ENCODE measurements around the gene OR51B4. TPM values are rescaled to one million over a fixed set of nuclear protein-coding genes. Genes with fewer than 3 reads are reported as not detected.

The OR51B4 gene
- total and polyA plus RNA-seq, 2 donors, result not detected

GRCh38 chr11:5279471-5280090 is 22.2 kb downstream of the OR51B4 start:
- Histone ChIP-seq H3K4me3 (ENCODE audit: low read length in 2 of 2) (no peak overlapping the region), H3K27ac (ENCODE audit: low read depth in 1 of 2, low read length in 1 of 2) (no peak overlapping the region), H3K36me3 (ENCODE audit: control insufficient read depth in 2 of 2, insufficient read depth in 2 of 2, low read length in 1 of 2) (no peaks in the 10 kb centered on the region), H3K9me3 (ENCODE audit: control insufficient read depth in 2 of 2, insufficient read depth in 1 of 2, low read length in 1 of 2) (no peaks in the 10 kb centered on the region), H3K27me3 (ENCODE audit: control insufficient read depth in 2 of 2, insufficient read depth in 1 of 2, low read length in 1 of 2) (no peaks in the 10 kb centered on the region), H3K4me1 (ENCODE audit: control insufficient read depth in 2 of 2, insufficient read depth in 2 of 2, low read length in 2 of 2) (no peaks in the 10 kb centered on the region)
- no peak for DNase-seq (ENCODE audit: low read depth in 6 of 9, low spot score in 9 of 9)
- WGBS, result 93% methylated on average over 4 of the region's 4 CpGs

GRCh38 chr11:5277807-5278382 is 23.9 kb downstream of the OR51B4 start:
- Histone ChIP-seq H3K4me1 (ENCODE audit: control insufficient read depth in 2 of 2, insufficient read depth in 2 of 2, low read length in 2 of 2) (no peaks in the 10 kb centered on the region), H3K36me3 (ENCODE audit: control insufficient read depth in 2 of 2, insufficient read depth in 2 of 2, low read length in 1 of 2) (no peaks in the 10 kb centered on the region), H3K27ac (ENCODE audit: low read depth in 1 of 2, low read length in 1 of 2) (no peak overlapping the region), H3K27me3 (ENCODE audit: control insufficient read depth in 2 of 2, insufficient read depth in 1 of 2, low read length in 1 of 2) (no peaks in the 10 kb centered on the region), H3K4me3 (ENCODE audit: low read length in 2 of 2) (no peak overlapping the region), H3K9me3 (ENCODE audit: control insufficient read depth in 2 of 2, insufficient read depth in 1 of 2, low read length in 1 of 2) (no peaks in the 10 kb centered on the region)
- DNase-seq (ENCODE audit: low read depth in 6 of 9, low spot score in 9 of 9), result no peak
- WGBS, result 45% methylated on average over 1 of the region's 1 CpG

GRCh38 chr11:5276697-5277096 is 25.0 kb downstream of the OR51B4 start:
- no peaks in the 10 kb centered on the region for H3K9me3 ChIP-seq (ENCODE audit: control insufficient read depth in 2 of 2, insufficient read depth in 1 of 2, low read length in 1 of 2)
- H3K4me3 ChIP-seq (ENCODE audit: low read length in 2 of 2), result no peak overlapping the region
- H3K27ac ChIP-seq (ENCODE audit: low read depth in 1 of 2, low read length in 1 of 2), result no peak overlapping the region
- no peaks in the 10 kb centered on the region for H3K4me1 ChIP-seq (ENCODE audit: control insufficient read depth in 2 of 2, insufficient read depth in 2 of 2, low read length in 2 of 2)
- no peak for DNase-seq (ENCODE audit: low read depth in 6 of 9, low spot score in 9 of 9)
- no peaks in the 10 kb centered on the region for H3K36me3 ChIP-seq (ENCODE audit: control insufficient read depth in 2 of 2, insufficient read depth in 2 of 2, low read length in 1 of 2)
- WGBS, result 88% methylated on average over 2 of the region's 2 CpGs
- H3K27me3 ChIP-seq (ENCODE audit: control insufficient read depth in 2 of 2, insufficient read depth in 1 of 2, low read length in 1 of 2), result no peaks in the 10 kb centered on the region

- Histone ChIP-seq H3K27me3 (ENCODE audit: control insufficient read depth in 2 of 2, insufficient read depth in 1 of 2, low read length in 1 of 2) (no peaks in the 10 kb centered on the region), H3K4me1 (ENCODE audit: control insufficient read depth in 2 of 2, insufficient read depth in 2 of 2, low read length in 2 of 2) (no peaks in the 10 kb centered on the region), H3K9me3 (ENCODE audit: control insufficient read depth in 2 of 2, insufficient read depth in 1 of 2, low read length in 1 of 2) (no peaks in the 10 kb centered on the region), H3K36me3 (ENCODE audit: control insufficient read depth in 2 of 2, insufficient read depth in 2 of 2, low read length in 1 of 2) (no peaks in the 10 kb centered on the region), H3K4me3 (ENCODE audit: low read length in 2 of 2) (no peak overlapping the region), H3K27ac (ENCODE audit: low read depth in 1 of 2, low read length in 1 of 2) (no peak overlapping the region)
- WGBS, result 95% methylated on average over 6 of the region's 6 CpGs
- DNase-seq (ENCODE audit: low read depth in 6 of 9, low spot score in 9 of 9), result no peak
Measured at GRCh38 chr11:5275369-5276110, 26.2 kb downstream of the OR51B4 start.

- no peaks in the 10 kb centered on the region for H3K4me1 ChIP-seq (ENCODE audit: control insufficient read depth in 2 of 2, insufficient read depth in 2 of 2, low read length in 2 of 2)
- H3K4me3 ChIP-seq (ENCODE audit: low read length in 2 of 2), result no peak overlapping the region
- WGBS, result 92% methylated on average over 5 of the region's 5 CpGs
- no peaks in the 10 kb centered on the region for H3K9me3 ChIP-seq (ENCODE audit: control insufficient read depth in 2 of 2, insufficient read depth in 1 of 2, low read length in 1 of 2)
- H3K36me3 ChIP-seq (ENCODE audit: control insufficient read depth in 2 of 2, insufficient read depth in 2 of 2, low read length in 1 of 2), result no peaks in the 10 kb centered on the region
- DNase-seq (ENCODE audit: low read depth in 6 of 9, low spot score in 9 of 9), result no peak
- H3K27me3 ChIP-seq (ENCODE audit: control insufficient read depth in 2 of 2, insufficient read depth in 1 of 2, low read length in 1 of 2), result no peaks in the 10 kb centered on the region
- H3K27ac ChIP-seq (ENCODE audit: low read depth in 1 of 2, low read length in 1 of 2), result no peak overlapping the region
Measured at GRCh38 chr11:5274395-5274794, 27.4 kb downstream of the OR51B4 start.

GRCh38 chr11:5272395-5273017 is 29.2 kb downstream of the OR51B4 start:
- Histone ChIP-seq H3K9me3 (ENCODE audit: control insufficient read depth in 2 of 2, insufficient read depth in 1 of 2, low read length in 1 of 2) (no peaks in the 10 kb centered on the region), H3K4me1 (ENCODE audit: control insufficient read depth in 2 of 2, insufficient read depth in 2 of 2, low read length in 2 of 2) (no peaks in the 10 kb centered on the region), H3K27ac (ENCODE audit: low read depth in 1 of 2, low read length in 1 of 2) (no peak overlapping the region), H3K27me3 (ENCODE audit: control insufficient read depth in 2 of 2, insufficient read depth in 1 of 2, low read length in 1 of 2) (no peaks in the 10 kb centered on the region), H3K36me3 (ENCODE audit: control insufficient read depth in 2 of 2, insufficient read depth in 2 of 2, low read length in 1 of 2) (no peaks in the 10 kb centered on the region), H3K4me3 (ENCODE audit: low read length in 2 of 2) (no peak overlapping the region)
- WGBS, result 90% methylated on average over 4 of the region's 4 CpGs
- no peak for DNase-seq (ENCODE audit: low read depth in 6 of 9, low spot score in 9 of 9)

GRCh38 chr11:5269715-5270147 is 32.0 kb downstream of the OR51B4 start, which contains the start of gene HBE1:
Gene HBE1 (minus strand): TSS chr11:5269945. CDS start chr11:5269890, 55 bp downstream.
- no peaks in the 10 kb centered on the region for H3K9me3 ChIP-seq (ENCODE audit: control insufficient read depth in 2 of 2, insufficient read depth in 1 of 2, low read length in 1 of 2)
- no peaks in the 10 kb centered on the region for H3K4me1 ChIP-seq (ENCODE audit: control insufficient read depth in 2 of 2, insufficient read depth in 2 of 2, low read length in 2 of 2)
- 94% methylated on average over 4 of the region's 4 CpGs for WGBS
- DNase-seq (ENCODE audit: low read depth in 6 of 9, low spot score in 9 of 9), result no peak
- H3K27ac ChIP-seq (ENCODE audit: low read depth in 1 of 2, low read length in 1 of 2), result no peak within 1 kb of the TSS
- H3K4me3 ChIP-seq (ENCODE audit: low read length in 2 of 2), result no peak within 1 kb of the TSS
- H3K36me3 ChIP-seq (ENCODE audit: control insufficient read depth in 2 of 2, insufficient read depth in 2 of 2, low read length in 1 of 2), result no peaks in the 10 kb centered on the region
- no peaks in the 10 kb centered on the region for H3K27me3 ChIP-seq (ENCODE audit: control insufficient read depth in 2 of 2, insufficient read depth in 1 of 2, low read length in 1 of 2)

- H3K36me3 ChIP-seq (ENCODE audit: control insufficient read depth in 2 of 2, insufficient read depth in 2 of 2, low read length in 1 of 2), result no peaks in the 10 kb centered on the region
- no peak for DNase-seq (ENCODE audit: low read depth in 6 of 9, low spot score in 9 of 9)
- 89% methylated on average over 2 of the region's 2 CpGs for WGBS
- no peak overlapping the region for H3K4me3 ChIP-seq (ENCODE audit: low read length in 2 of 2)
- H3K27ac ChIP-seq (ENCODE audit: low read depth in 1 of 2, low read length in 1 of 2), result no peak overlapping the region
- no peaks in the 10 kb centered on the region for H3K4me1 ChIP-seq (ENCODE audit: control insufficient read depth in 2 of 2, insufficient read depth in 2 of 2, low read length in 2 of 2)
- H3K9me3 ChIP-seq (ENCODE audit: control insufficient read depth in 2 of 2, insufficient read depth in 1 of 2, low read length in 1 of 2), result no peaks in the 10 kb centered on the region
- H3K27me3 ChIP-seq (ENCODE audit: control insufficient read depth in 2 of 2, insufficient read depth in 1 of 2, low read length in 1 of 2), result no peaks in the 10 kb centered on the region
Measured at GRCh38 chr11:5267033-5267563, 34.6 kb downstream of the OR51B4 start.

GRCh38 chr11:5266609-5267008 is 35.1 kb downstream of the OR51B4 start:
- Histone ChIP-seq H3K4me1 (ENCODE audit: control insufficient read depth in 2 of 2, insufficient read depth in 2 of 2, low read length in 2 of 2) (no peaks in the 10 kb centered on the region), H3K27me3 (ENCODE audit: control insufficient read depth in 2 of 2, insufficient read depth in 1 of 2, low read length in 1 of 2) (no peaks in the 10 kb centered on the region), H3K27ac (ENCODE audit: low read depth in 1 of 2, low read length in 1 of 2) (no peak overlapping the region), H3K36me3 (ENCODE audit: control insufficient read depth in 2 of 2, insufficient read depth in 2 of 2, low read length in 1 of 2) (no peaks in the 10 kb centered on the region), H3K4me3 (ENCODE audit: low read length in 2 of 2) (no peak overlapping the region), H3K9me3 (ENCODE audit: control insufficient read depth in 2 of 2, insufficient read depth in 1 of 2, low read length in 1 of 2) (no peaks in the 10 kb centered on the region)
- no peak for DNase-seq (ENCODE audit: low read depth in 6 of 9, low spot score in 9 of 9)

Measured in thymus (tissue), 11 donors.